GM13977 (cell line): ENCODE data around the gene TNRC6B.

Experiments used
- DNase-seq: peaks from one replicate; pipeline ENCODE4 v3.0.0; 2012; ENCODE audit warnings: low spot score
- in situ Hi-C: fragments of 300-500 bp; cut with MboI; formaldehyde crosslinking; loops from one replicate; pipeline ENCODE4 v1.12.0; 2022; ENCODE audit warnings: low sequenced_read_pairs, low pct_unique_long_range_greater_than_20kb, mixed read lengths, inconsistent platforms; ENCODE audit not compliant: unreplicated experiment
- TF ChIP-seq, protein P1 (sequence below): IDR thresholded peaks from 2 replicates; pipeline ENCODE4 v1.5.1; 2012; ENCODE audit warnings: mild to moderate bottlenecking, control low read depth; ENCODE audit not compliant: insufficient read depth; ENCODE audit errors: extremely low read depth, missing control alignments

TNRC6B gene

DNA sequence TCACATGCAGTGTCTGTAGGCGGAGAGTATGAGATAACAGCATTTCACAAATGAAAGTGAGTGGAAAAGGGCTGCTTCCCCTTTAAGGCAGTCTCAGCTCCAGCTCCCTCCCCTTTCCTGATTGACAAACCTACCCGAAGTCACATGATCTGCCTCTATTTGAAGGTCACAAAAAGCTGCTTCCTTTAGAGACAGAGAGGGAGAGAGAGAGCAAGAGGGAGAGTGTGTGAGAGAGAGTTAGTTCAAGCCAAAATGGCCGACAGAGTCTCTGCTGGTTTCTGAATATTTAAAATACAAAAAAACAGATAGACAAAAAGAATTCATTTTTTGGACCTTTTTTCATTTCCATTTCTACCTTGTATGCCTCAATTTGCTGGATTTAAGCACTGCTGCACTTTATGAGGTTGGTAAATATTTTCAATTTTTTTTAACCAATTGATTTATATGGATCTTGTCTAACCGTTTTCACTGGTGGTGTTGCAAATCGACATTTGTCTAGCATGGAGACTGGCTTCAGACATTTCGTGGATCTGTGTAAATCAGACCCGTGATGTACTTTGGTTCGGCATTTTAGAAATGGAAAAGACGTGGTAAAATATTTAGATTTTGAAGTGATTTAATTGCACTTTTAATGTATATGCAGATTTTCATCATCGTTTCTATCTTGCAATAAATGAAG, at the start of gene TNRC6B:
Gene TNRC6B (plus strand): TSS at position 188 of the 679 bp plus-strand sequence. CDS start 211 bp downstream, at position 399.
- TF ChIP-seq, protein P1, sequence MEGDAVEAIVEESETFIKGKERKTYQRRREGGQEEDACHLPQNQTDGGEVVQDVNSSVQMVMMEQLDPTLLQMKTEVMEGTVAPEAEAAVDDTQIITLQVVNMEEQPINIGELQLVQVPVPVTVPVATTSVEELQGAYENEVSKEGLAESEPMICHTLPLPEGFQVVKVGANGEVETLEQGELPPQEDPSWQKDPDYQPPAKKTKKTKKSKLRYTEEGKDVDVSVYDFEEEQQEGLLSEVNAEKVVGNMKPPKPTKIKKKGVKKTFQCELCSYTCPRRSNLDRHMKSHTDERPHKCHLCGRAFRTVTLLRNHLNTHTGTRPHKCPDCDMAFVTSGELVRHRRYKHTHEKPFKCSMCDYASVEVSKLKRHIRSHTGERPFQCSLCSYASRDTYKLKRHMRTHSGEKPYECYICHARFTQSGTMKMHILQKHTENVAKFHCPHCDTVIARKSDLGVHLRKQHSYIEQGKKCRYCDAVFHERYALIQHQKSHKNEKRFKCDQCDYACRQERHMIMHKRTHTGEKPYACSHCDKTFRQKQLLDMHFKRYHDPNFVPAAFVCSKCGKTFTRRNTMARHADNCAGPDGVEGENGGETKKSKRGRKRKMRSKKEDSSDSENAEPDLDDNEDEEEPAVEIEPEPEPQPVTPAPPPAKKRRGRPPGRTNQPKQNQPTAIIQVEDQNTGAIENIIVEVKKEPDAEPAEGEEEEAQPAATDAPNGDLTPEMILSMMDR, result no peak
- peak; percentile 80 for DNase-seq
- in situ Hi-C loops, result no loop called here

- TF ChIP-seq, protein P1, result no peak
- in situ Hi-C loops, result no loop called here
- DNase-seq, result no peak
Observed at GRCh38 chr22:40128989-40129388, 48.7 kb upstream of the TNRC6B start.

GRCh38 chr22:40137132-40137531, 40.6 kb upstream of the TNRC6B start:
- TF ChIP-seq, protein P1, result no peak
- DNase-seq, result no peak
- in situ Hi-C loops, result no loop called here

GRCh38 chr22:40138866-40139265, 38.9 kb upstream of the TNRC6B start:
- no peak for DNase-seq
- TF ChIP-seq, protein P1, result no peak
- in situ Hi-C loops, result no loop called here

DNA sequence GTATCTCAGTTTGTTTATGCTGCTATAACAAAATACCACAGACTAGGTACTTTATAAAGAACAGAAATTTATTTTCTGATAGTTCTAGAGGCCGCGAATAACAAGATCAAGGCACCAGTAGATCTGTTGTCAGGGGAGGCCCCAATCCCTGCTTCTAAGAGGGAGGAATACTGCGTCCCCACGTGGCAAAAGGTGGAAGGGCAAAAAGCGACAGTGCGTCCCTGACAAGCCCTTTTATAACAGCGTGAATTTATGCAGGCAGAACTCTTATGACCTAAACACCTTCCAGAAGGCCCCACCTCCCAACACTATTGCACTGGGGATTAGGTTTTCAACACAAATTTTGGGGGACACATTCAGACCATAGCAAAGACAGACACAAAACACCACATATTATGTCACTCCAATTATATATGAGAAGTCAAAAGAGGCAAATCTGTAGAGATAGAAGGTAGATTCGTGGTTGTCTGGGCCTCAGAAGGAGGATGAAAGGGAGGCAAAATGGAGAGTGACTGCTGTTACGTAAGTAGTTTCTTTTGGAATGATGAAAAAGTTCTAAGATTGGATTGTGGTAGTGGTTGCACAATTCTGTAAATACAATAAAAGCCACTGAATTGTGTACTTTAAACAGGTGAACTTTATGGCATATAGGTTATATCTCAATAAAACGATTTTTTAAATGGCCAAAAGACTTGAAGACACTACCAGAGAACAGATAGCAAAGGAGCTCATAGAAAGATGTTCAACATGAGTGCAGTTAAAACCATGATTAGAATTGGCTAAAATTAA, 30.1 kb upstream of the TNRC6B start:
- DNase-seq, result no peak
- TF ChIP-seq, protein P1, result no peak
- in situ Hi-C loops, result no loop called here

- no peak for DNase-seq
Observed at GRCh38 chr22:40153192-40153591, 24.5 kb upstream of the TNRC6B start.

More at GRCh38 chr22:40153192-40153591, 24.5 kb upstream of the TNRC6B start:
- TF ChIP-seq, protein P1, result no peak
- in situ Hi-C loops, result no loop called here
